Adrenal gland (tissue), 12 donors: ENCODE measurements around the gene NCKAP5. TPM values are rescaled to one million over a fixed set of nuclear protein-coding genes. Genes with fewer than 3 reads are reported as not detected.

ENCODE experiments used
- DNase-seq, 7 donors: peaks; one replicate each; pipeline ENCODE4 v3.0.0-alpha.2; 2019 to 2020
- H3K27ac ChIP-seq, 5 donors: fragments of 200-600 bp; sonication (generic) in 4 of 5; 1 replicate in 3 of 5; 2 replicates in 2 of 5; pipeline versions ENCODE4 v1.5.1 to v1.8.0; 2016 to 2020; ENCODE audit warnings: mild to moderate bottlenecking in 1 of 5
- H3K27me3 ChIP-seq: fragments of 200-600 bp; 2 replicates; pipeline ENCODE4 v1.8.0; 2021
- H3K36me3 ChIP-seq, 2 donors: fragments of 200-600 bp; replicated peaks in 1 of 2; 1 replicate in 1 of 2; 2 replicates in 1 of 2; pipeline versions ENCODE4 v1.5.1 to v1.8.0; 2018 to 2022
- H3K4me1 ChIP-seq, 2 donors: fragments of 200-600 bp; replicated peaks in 1 of 2; 1 replicate in 1 of 2; 2 replicates in 1 of 2; pipeline versions ENCODE4 v1.5.1 to v1.8.0; 2018 to 2021
- H3K4me3 ChIP-seq, 4 donors: fragments of 200-600 bp; sonication (generic) in 3 of 4; one replicate each; pipeline ENCODE4 v1.5.1; 2016 to 2018
- H3K9me3 ChIP-seq, 3 donors: fragments of 200-600 bp; sonication (generic) in 1 of 3; replicated peaks in 1 of 3; 1 replicate in 2 of 3; 2 replicates in 1 of 3; pipeline versions ENCODE4 v1.5.1 to v1.8.0; 2016 to 2021
- POLR2A ChIP-seq, 2 donors: fragments of 450-650 bp; IDR thresholded peaks; one replicate each; pipeline ENCODE4 v1.6.1; 2017; ENCODE audit warnings: antibody characterized with exemption in 2 of 2, mild to moderate bottlenecking in 2 of 2, moderate library complexity in 1 of 2
- WGBS, 4 donors: extraction: QIAGEN DNeasy Blood & Tissue Kit in 2 of 4; methylation state at CpG; one replicate each; pipeline versions ENCODE4 v1.1.5 to v1.1.7; 2013 to 2017; 5-methylcytosine and 5-hydroxymethylcytosine counted together
- intact Hi-C, 2 donors: fragments of 100-400 bp; cut with DNase I; formaldehyde crosslinking; loops; one replicate each; pipeline versions ENCODE4 v1.14.1 to v1.15.0; 2022 to 2023
- polyA plus RNA-seq, 3 donors: library from polyadenylated mRNA; stranded (reverse); fragments of 200-250 nt in 2 of 3; fragments of 350-450 nt in 1 of 3; fragmentation: Illumina TruSeq in 1 of 3; extraction: RNeasy Lipid Tissue Mini Kit (QIAGEN cat#74804) in 1 of 3; gene quantifications; one replicate each; pipeline ENCODE4 v1.2.3, GENCODE V29; 2013 to 2014
- total RNA-seq, 9 donors: library from RNA; depleted of rRNA in 4 of 9; stranded (reverse); fragments of >200 nt in 4 of 9; fragments of 120-200 nt in 1 of 9; fragmentation: NEBNext Ultra II Directional in 1 of 9; extraction: Animal tissue kit (Norgen Biotek cat#: 25700) in 1 of 9; gene quantifications; one replicate each; pipeline versions ENCODE4 v1.1.0 to v1.2.4, GENCODE V29; 2013 to 2023
- TF ChIP-seq, protein P1 (sequence below), 6 experiments: fragments of 450-650 bp in 4 of 6; fragments of 200-600 bp in 2 of 6; sonication (generic) in 1 of 6; IDR thresholded peaks; 1 replicate in 5 of 6; 2 replicates in 1 of 6; pipeline versions ENCODE4 v1.5.1 to v1.8.0; 2016 to 2021; ENCODE audit warnings: antibody characterized with exemption in 6 of 6, mild to moderate bottlenecking in 2 of 6, moderate library complexity in 1 of 6
- donor health status: healthy with polysubstance abuse.
- donor health status: Bipolar disorder and iron deficiency.
- donor health status: DM: yes; HTN: yes; CAD: no.
- donor health status: DM: no; HTN: no; CAD: no.
- donor health status: DM: no; HTN: no; CAD: no.
- donor health status: DM: yes; HTN: yes; CAD: no.

The NCKAP5 gene
- total and polyA plus RNA-seq, 12 donors, result 0.06 to 3.1 (median 1.1) TPM

GRCh38 chr2:133304344-133304743, 263.9 kb downstream of the NCKAP5 start:
- no peak for TF ChIP-seq POLR2A (IDR thresholded peaks at IDR 0.05)
- TF ChIP-seq, protein P1, sequence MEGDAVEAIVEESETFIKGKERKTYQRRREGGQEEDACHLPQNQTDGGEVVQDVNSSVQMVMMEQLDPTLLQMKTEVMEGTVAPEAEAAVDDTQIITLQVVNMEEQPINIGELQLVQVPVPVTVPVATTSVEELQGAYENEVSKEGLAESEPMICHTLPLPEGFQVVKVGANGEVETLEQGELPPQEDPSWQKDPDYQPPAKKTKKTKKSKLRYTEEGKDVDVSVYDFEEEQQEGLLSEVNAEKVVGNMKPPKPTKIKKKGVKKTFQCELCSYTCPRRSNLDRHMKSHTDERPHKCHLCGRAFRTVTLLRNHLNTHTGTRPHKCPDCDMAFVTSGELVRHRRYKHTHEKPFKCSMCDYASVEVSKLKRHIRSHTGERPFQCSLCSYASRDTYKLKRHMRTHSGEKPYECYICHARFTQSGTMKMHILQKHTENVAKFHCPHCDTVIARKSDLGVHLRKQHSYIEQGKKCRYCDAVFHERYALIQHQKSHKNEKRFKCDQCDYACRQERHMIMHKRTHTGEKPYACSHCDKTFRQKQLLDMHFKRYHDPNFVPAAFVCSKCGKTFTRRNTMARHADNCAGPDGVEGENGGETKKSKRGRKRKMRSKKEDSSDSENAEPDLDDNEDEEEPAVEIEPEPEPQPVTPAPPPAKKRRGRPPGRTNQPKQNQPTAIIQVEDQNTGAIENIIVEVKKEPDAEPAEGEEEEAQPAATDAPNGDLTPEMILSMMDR (IDR thresholded peaks at IDR 0.05), result no peak
- Histone ChIP-seq H3K4me3 (no peak overlapping the region), H3K27ac (no peak overlapping the region), H3K27me3 (no peaks in the 10 kb centered on the region), H3K4me1 (no peaks in the 10 kb centered on the region), H3K9me3 (no peaks in the 10 kb centered on the region), H3K36me3 (no peaks in the 10 kb centered on the region)
- 33 to 43% (median 37%) methylated on average over 3 of the region's 3 CpGs for WGBS, 4 donors
- intact Hi-C loops, result no loop called here
- DNase-seq, result no peak

- H3K4me1 ChIP-seq, result no peaks in the 10 kb centered on the region
- no peak overlapping the region for H3K27ac ChIP-seq
- H3K36me3 ChIP-seq, result no peaks in the 10 kb centered on the region
- TF ChIP-seq POLR2A (IDR thresholded peaks at IDR 0.05), result no peak
- TF ChIP-seq, protein P1 (IDR thresholded peaks at IDR 0.05), result no peak
- H3K27me3 ChIP-seq, result no peaks in the 10 kb centered on the region
- H3K4me3 ChIP-seq, result no peak overlapping the region
- 60 to 72% (median 63%) methylated on average over 1 of the region's 1 CpG for WGBS, 4 donors
- no peak for DNase-seq
- no peaks in the 10 kb centered on the region for H3K9me3 ChIP-seq
- intact Hi-C loops, result no loop called here
These were observed 265.1 kb downstream of the NCKAP5 start for GRCh38 chr2:133303150-133303549.

DNA sequence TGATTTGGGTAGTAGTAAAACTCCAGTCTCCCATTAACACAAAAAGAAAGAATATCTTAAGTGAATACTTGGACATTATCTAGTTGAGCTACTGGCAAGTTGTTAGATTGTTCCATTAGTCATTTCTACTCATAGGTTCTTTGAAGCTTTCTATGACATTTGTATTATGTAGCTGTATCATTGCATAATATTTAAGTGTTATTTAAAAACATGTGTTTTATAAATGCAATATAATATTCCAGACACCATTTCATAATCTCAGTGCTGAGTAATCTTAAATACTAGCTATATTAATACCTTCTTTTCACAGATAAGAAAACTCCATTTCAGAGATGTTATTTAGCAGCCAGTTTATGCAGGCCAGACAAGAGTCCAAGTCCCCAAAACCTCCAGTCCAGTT, 271.9 kb downstream of the NCKAP5 start:
- H3K9me3 ChIP-seq, result no peaks in the 10 kb centered on the region
- H3K27me3 ChIP-seq, result no peaks in the 10 kb centered on the region
- TF ChIP-seq, protein P1 (IDR thresholded peaks at IDR 0.05), result no peak
- TF ChIP-seq POLR2A (IDR thresholded peaks at IDR 0.05), result no peak
- intact Hi-C loops, result no loop called here
- DNase-seq, result no peak
- H3K4me3 ChIP-seq, result no peak overlapping the region
- no peak overlapping the region for H3K27ac ChIP-seq
- no peaks in the 10 kb centered on the region for H3K4me1 ChIP-seq
- H3K36me3 ChIP-seq, result no peaks in the 10 kb centered on the region

GRCh38 chr2:133293544-133294353, 274.5 kb downstream of the NCKAP5 start:
- no peaks in the 10 kb centered on the region for H3K27me3 ChIP-seq
- DNase-seq, result no peak
- WGBS, 4 donors, result 70 to 77% (median 74%) methylated on average over 7 of the region's 7 CpGs

More at GRCh38 chr2:133293544-133294353, 274.5 kb downstream of the NCKAP5 start:
- Histone ChIP-seq H3K4me3 (no peak overlapping the region), H3K27ac (no peak overlapping the region), H3K9me3 (no peaks in the 10 kb centered on the region), H3K4me1 (no peaks in the 10 kb centered on the region), H3K36me3 (no peaks in the 10 kb centered on the region)
- no peak for TF ChIP-seq POLR2A (IDR thresholded peaks at IDR 0.05)
- TF ChIP-seq, protein P1 (IDR thresholded peaks at IDR 0.05), result no peak
- intact Hi-C loops, result no loop called here
